ENCODE data around the gene MRFAP1L1. TPM values are rescaled to one million over a fixed set of nuclear protein-coding genes. Genes with fewer than 3 reads are reported as not detected.

MRFAP1L1 gene
- total and polyA plus RNA-seq, 2 donors (not counting 1 experiment from before 2014, with no cell fraction given) = 12.5 to 57.2 TPM

- Histone ChIP-seq H3K27me3 (replicated peaks in 1 of 4; ENCODE audit: control extremely low read depth in 1 of 4, control insufficient read depth in 3 of 4, insufficient read depth in 4 of 4, low read length in 3 of 4) (no peaks in the 10 kb centered on the region), H3K4me3 (ENCODE audit: control extremely low read depth in 1 of 5, extremely low read depth in 1 of 5, insufficient read depth in 1 of 5, low read depth in 2 of 5, low read length in 4 of 5) (no peak overlapping the region), H2AFZ (ENCODE audit: insufficient read depth, low read depth, low read length, poor library complexity, severe bottlenecking) (no peak overlapping the region), H3K4me1 (ENCODE audit: control insufficient read depth in 2 of 2, insufficient read depth in 2 of 2, low read length in 2 of 2) (no peaks in the 10 kb centered on the region), H3K9ac (ENCODE audit: low read length) (no peak overlapping the region), H3K27ac (ENCODE audit: low read length in 2 of 2) (no peak overlapping the region), H3K9me3 (ENCODE audit: control extremely low read depth in 1 of 3, control insufficient read depth in 2 of 3, insufficient read depth in 1 of 3, low read length in 2 of 3) (no peaks in the 10 kb centered on the region), H3K4me2 (replicated peaks; ENCODE audit: low read depth, low read length, poor library complexity, severe bottlenecking) (no peak overlapping the region), H4K20me1 (ENCODE audit: control insufficient read depth, insufficient read depth, low read length, poor library complexity, severe bottlenecking) (no peaks in the 10 kb centered on the region), H3K36me3 (replicated peaks in 1 of 2; ENCODE audit: control extremely low read depth in 1 of 2, control insufficient read depth in 1 of 2, extremely low read depth in 1 of 2, insufficient read depth in 2 of 2, low read length in 1 of 2) (no peaks in the 10 kb centered on the region), H3K79me2 (ENCODE audit: control insufficient read depth, insufficient read depth, low read length) (no peaks in the 10 kb centered on the region)
- CTCF ChIA-PET = no interaction called here
- 80% methylated on average over 6 of the region's 6 CpGs for WGBS (ENCODE audit: insufficient coverage)
- H3K9me3 Mint-ChIP-seq (ENCODE audit: insufficient read depth) = no peaks in the 10 kb centered on the region
- peaks cover 3% of the 10 kb centered on the region for H3K27me3 Mint-ChIP-seq
- no peak overlapping the region for H3K4me3 Mint-ChIP-seq
- no peak for ATAC-seq (ENCODE audit: low read depth)
- no peak for TF ChIP-seq CTCF (IDR thresholded peaks at IDR 0.05)
- no peak for TF ChIP-seq EZH2 (IDR thresholded peaks at IDR 0.05; ENCODE audit: borderline replicate concordance, insufficient read depth, low read depth, low read length, poor library complexity, severe bottlenecking)
- POLR2A ChIA-PET = no interaction called here
- H3K4me1 Mint-ChIP-seq = no peaks in the 10 kb centered on the region
- no peak for DNase-seq
- H3K27ac Mint-ChIP-seq = no peak overlapping the region
- intact Hi-C loops (cut with micrococcal nuclease) = no loop called here
Observed at GRCh38 chr4:6752486-6752829, 42.8 kb upstream of the MRFAP1L1 start.

DNA sequence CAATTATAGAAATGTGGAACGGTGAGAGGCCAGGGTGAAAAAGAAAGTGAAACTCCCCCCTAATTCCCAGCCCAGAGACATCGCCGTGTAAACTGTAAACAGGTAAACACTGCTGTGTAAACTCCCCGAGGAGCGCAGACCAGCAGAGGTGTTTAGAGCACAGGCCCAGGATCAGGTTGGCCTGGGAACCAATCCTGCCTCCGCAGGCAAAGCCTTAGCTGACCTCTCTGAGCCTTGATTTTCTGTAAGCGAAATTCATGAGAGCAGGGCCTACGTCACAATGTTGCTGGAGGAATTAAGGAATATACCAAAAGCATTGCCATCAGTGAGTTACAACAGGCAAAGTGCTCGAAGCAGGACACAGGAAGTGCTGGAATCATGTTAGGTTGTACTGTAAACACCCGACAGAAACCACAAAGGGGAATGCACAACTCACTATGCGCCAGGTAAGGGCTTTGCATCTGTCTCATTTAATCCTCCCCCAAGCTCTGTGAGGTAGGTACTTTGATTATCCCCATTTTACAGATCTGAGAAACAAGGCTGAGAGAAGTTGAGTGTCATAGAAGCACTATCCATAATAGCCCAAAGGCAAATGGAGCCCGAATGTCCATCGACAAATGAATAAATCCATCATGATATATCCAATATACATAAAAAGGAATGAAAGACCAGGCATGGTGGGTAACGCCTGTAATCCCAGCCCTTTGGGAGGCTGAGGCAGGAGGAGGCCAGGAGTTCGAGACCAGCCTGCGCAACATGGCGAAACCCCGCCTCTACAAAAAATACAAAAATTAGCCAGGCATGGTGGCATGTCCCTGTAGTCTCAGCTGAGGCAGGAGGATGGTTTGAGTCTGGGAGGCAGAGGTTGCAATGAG, 42.2 kb upstream of the MRFAP1L1 start:
- H3K79me2 ChIP-seq (ENCODE audit: control insufficient read depth, insufficient read depth, low read length) = no peaks in the 10 kb centered on the region
- intact Hi-C loops (cut with micrococcal nuclease) = no loop called here
- H2AFZ ChIP-seq (ENCODE audit: insufficient read depth, low read depth, low read length, poor library complexity, severe bottlenecking) = peak overlapping the region; percentile 54
- 57% methylated on average over 8 of the region's 18 CpGs for WGBS (ENCODE audit: insufficient coverage)
- Mint-ChIP-seq H3K4me3 (no peak overlapping the region), H3K27me3 (peaks cover 6% of the 10 kb centered on the region), H3K4me1 (no peaks in the 10 kb centered on the region), H3K9me3 (ENCODE audit: insufficient read depth) (no peaks in the 10 kb centered on the region), H3K27ac (no peak overlapping the region)
- no peaks in the 10 kb centered on the region for H3K27me3 ChIP-seq (replicated peaks in 1 of 4; ENCODE audit: control extremely low read depth in 1 of 4, control insufficient read depth in 3 of 4, insufficient read depth in 4 of 4, low read length in 3 of 4)
- H3K4me1 ChIP-seq (ENCODE audit: control insufficient read depth in 2 of 2, insufficient read depth in 2 of 2, low read length in 2 of 2) = no peaks in the 10 kb centered on the region
- H3K9ac ChIP-seq (ENCODE audit: low read length) = no peak overlapping the region
- H4K20me1 ChIP-seq (ENCODE audit: control insufficient read depth, insufficient read depth, low read length, poor library complexity, severe bottlenecking) = no peaks in the 10 kb centered on the region
- DNase-seq (no peak), ATAC-seq (ENCODE audit: low read depth) (no peak)
- CTCF ChIA-PET = no interaction called here
- no peaks in the 10 kb centered on the region for H3K36me3 ChIP-seq (replicated peaks in 1 of 2; ENCODE audit: control extremely low read depth in 1 of 2, control insufficient read depth in 1 of 2, extremely low read depth in 1 of 2, insufficient read depth in 2 of 2, low read length in 1 of 2)
- POLR2A ChIA-PET = no interaction called here
- no peaks in the 10 kb centered on the region for H3K9me3 ChIP-seq (ENCODE audit: control extremely low read depth in 1 of 3, control insufficient read depth in 2 of 3, insufficient read depth in 1 of 3, low read length in 2 of 3)
- H3K4me3 ChIP-seq (ENCODE audit: control extremely low read depth in 1 of 5, extremely low read depth in 1 of 5, insufficient read depth in 1 of 5, low read depth in 2 of 5, low read length in 4 of 5) = no peak overlapping the region
- H3K4me2 ChIP-seq (replicated peaks; ENCODE audit: low read depth, low read length, poor library complexity, severe bottlenecking) = peak overlapping the region; percentile 22
- H3K27ac ChIP-seq (ENCODE audit: low read length in 2 of 2) = no peak overlapping the region
- TF ChIP-seq EZH2 (IDR thresholded peaks at IDR 0.05; ENCODE audit: borderline replicate concordance, insufficient read depth, low read depth, low read length, poor library complexity, severe bottlenecking) (no peak), CTCF (IDR thresholded peaks at IDR 0.05) (no peak)
